Smooth muscle cell (in vitro differentiated cells): ENCODE data around the gene PALM3. TPM values are rescaled to one million over a fixed set of nuclear protein-coding genes. Genes with fewer than 3 reads are reported as not detected.
A peak's percentile ranks its signal among the peaks of the same experiment; 100 is the strongest.

Experiments used
- DNase-seq: peaks from one replicate; lab custom pipeline; 2025; ENCODE audit not compliant: unreplicated experiment; lab: John Stamatoyannopoulos, UW
- H2AFZ ChIP-seq: fragments of 200-600 bp; sonication (generic); 2 replicates; pipeline ENCODE4 v1.6.0; 2016; ENCODE audit warnings: antibody characterized with exemption, low read depth, mild to moderate bottlenecking
- H3F3A ChIP-seq: fragments of 200-600 bp; sonication (generic); 2 replicates; pipeline ENCODE4 v1.6.0; 2017; ENCODE audit warnings: antibody characterized with exemption, low read depth
- H3K27ac ChIP-seq: fragments of 200-600 bp; sonication (generic); 2 replicates; pipeline ENCODE4 v1.5.1; 2016; ENCODE audit warnings: low read depth, mild to moderate bottlenecking
- H3K27me3 ChIP-seq: fragments of 200-600 bp; sonication (generic); 2 replicates; pipeline ENCODE4 v1.6.1; 2016; ENCODE audit warnings: low read depth, mild to moderate bottlenecking
- H3K36me3 ChIP-seq: fragments of 200-600 bp; sonication (generic); 2 replicates; pipeline ENCODE4 v1.5.1; 2016; ENCODE audit warnings: low read depth
- H3K4me1 ChIP-seq: fragments of 200-600 bp; sonication (generic); 2 replicates; pipeline ENCODE4 v1.5.1; 2016; ENCODE audit warnings: low read depth
- H3K4me2 ChIP-seq: fragments of 200-600 bp; sonication (generic); 2 replicates; pipeline ENCODE4 v1.6.0; 2016; ENCODE audit warnings: mild to moderate bottlenecking
- H3K4me3 ChIP-seq: fragments of 200-600 bp; sonication (generic); 2 replicates; pipeline ENCODE4 v1.5.1; 2016; ENCODE audit warnings: mild to moderate bottlenecking
- H3K79me2 ChIP-seq: fragments of 200-600 bp; sonication (generic); 2 replicates; pipeline ENCODE4 v1.6.0; 2016; ENCODE audit warnings: low read depth, mild to moderate bottlenecking
- H3K9ac ChIP-seq: fragments of 200-600 bp; sonication (generic); 2 replicates; pipeline ENCODE4 v1.6.0; 2016; ENCODE audit warnings: low read depth
- H3K9me3 ChIP-seq: fragments of 200-600 bp; sonication (generic); replicated peaks from 2 replicates; pipeline ENCODE4 v1.5.1; 2016; ENCODE audit warnings: low read depth
- H4K20me1 ChIP-seq: fragments of 200-600 bp; sonication (generic); 2 replicates; pipeline ENCODE4 v1.6.0; 2016; ENCODE audit warnings: low read depth
- CTCF ChIP-seq: fragments of 200-600 bp; sonication (generic); IDR thresholded peaks from 2 replicates; pipeline ENCODE4 v1.5.1; 2017; ENCODE audit warnings: borderline replicate concordance, mild to moderate bottlenecking, antibody characterized with exemption; ENCODE audit not compliant: insufficient read depth, poor library complexity, severe bottlenecking
- WGBS: methylation state at CpG from one replicate; pipeline ENCODE4 v1.1.7; 2016; ENCODE audit warnings: low lambda C conversion rate; 5-methylcytosine and 5-hydroxymethylcytosine counted together
- polyA plus RNA-seq: library from polyadenylated mRNA; unstranded; fragments of >200 nt; fragmentation: Nextera tagmentation; extraction: Ambion mirVana; gene quantifications from 2 replicates; pipeline ENCODE4 v1.2.1, GENCODE V29; 2016
- total RNA-seq: library from RNA; depleted of rRNA; stranded (reverse); fragments of >200 nt; gene quantifications from 2 replicates; pipeline ENCODE4 v1.2.3, GENCODE V29; 2014

PALM3 gene
- total and polyA plus RNA-seq, 2 experiments from 2014 or later, result 0.55 TPM; not detected in 1

- DNase-seq, result no peak
Observed at GRCh38 chr19:14072535-14073260, 10.8 kb upstream of the PALM3 start, which contains the start of gene MISP3. TSS of gene MISP3 (plus strand) at chr19:14072786. CDS start at chr19:14073310, 524 bp downstream.

DNA sequence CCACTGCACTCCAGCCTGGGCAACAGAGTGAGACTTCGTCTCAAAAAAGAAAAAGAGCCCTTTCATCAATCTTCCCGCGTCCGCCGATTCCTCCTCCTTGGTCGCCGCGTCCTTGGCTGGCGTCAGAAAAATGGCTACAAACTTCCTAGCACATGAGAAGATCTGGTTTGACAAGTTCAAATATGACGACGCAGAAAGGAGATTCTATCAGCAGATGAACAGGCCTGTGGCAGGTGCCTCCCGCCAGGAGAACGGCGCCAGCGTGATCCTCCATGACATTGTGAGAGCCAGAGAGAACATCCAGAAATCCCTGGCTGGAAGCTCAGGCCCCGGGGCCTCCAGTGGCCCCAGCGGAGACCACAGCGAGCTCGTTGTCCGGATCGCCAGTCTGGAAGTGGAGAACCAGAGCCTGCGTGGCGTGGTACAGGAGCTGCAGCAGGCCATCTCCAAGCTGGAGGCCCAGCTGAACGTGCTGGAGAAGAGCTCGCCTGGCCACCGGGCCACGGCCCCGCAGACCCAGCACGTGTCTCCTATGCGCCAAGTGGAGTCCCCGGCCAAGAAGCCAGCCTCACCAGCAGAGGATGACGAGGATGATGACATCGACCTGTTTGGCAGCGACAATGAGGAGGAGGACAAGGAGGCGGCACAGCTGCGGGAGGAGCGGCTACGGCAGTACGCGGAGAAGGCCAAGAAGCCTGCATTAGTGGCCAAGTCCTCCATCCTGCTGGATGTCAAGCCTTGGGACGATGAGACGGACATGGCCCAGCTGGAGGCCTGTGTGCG lies 8.6 kb upstream of the PALM3 start:
- Histone ChIP-seq H3F3A (peaks cover 3% of the 10 kb centered on the region), H4K20me1 (no peaks in the 10 kb centered on the region), H3K4me1 (peaks cover 12% of the 10 kb centered on the region), H3K9ac (no peak overlapping the region), H3K79me2 (no peaks in the 10 kb centered on the region), H3K36me3 (no peaks in the 10 kb centered on the region), H3K4me3 (no peak overlapping the region), H3K27me3 (no peaks in the 10 kb centered on the region), H3K9me3 (no peaks in the 10 kb centered on the region), H3K4me2 (no peak overlapping the region), H3K27ac (no peak overlapping the region), H2AFZ (no peak overlapping the region)
- no peak for DNase-seq
- WGBS, result 94% methylated on average over 43 of the region's 43 CpGs
- no peak for TF ChIP-seq CTCF

More at GRCh38 chr19:14072535-14073260, 10.8 kb upstream of the PALM3 start, which contains the start of gene MISP3:
- WGBS, result 10% methylated on average over 25 of the region's 51 CpGs
- peak within 1 kb of the TSS; percentile 86 for H2AFZ ChIP-seq
- H3K9me3 ChIP-seq, result no peaks in the 10 kb centered on the region
- no peaks in the 10 kb centered on the region for H4K20me1 ChIP-seq
- H3F3A ChIP-seq, result peaks cover 3% of the 10 kb centered on the region
- peak within 1 kb of the TSS; percentile 93 for H3K4me2 ChIP-seq
- no peak for TF ChIP-seq CTCF
- peaks cover 12% of the 10 kb centered on the region for H3K4me1 ChIP-seq
- peaks cover 7% of the 10 kb centered on the region for H3K79me2 ChIP-seq
- H3K4me3 ChIP-seq, result peak within 1 kb of the TSS; percentile 69
- no peaks in the 10 kb centered on the region for H3K36me3 ChIP-seq
- H3K9ac ChIP-seq, result no peak within 1 kb of the TSS
- no peaks in the 10 kb centered on the region for H3K27me3 ChIP-seq
- no peak within 1 kb of the TSS for H3K27ac ChIP-seq

DNA sequence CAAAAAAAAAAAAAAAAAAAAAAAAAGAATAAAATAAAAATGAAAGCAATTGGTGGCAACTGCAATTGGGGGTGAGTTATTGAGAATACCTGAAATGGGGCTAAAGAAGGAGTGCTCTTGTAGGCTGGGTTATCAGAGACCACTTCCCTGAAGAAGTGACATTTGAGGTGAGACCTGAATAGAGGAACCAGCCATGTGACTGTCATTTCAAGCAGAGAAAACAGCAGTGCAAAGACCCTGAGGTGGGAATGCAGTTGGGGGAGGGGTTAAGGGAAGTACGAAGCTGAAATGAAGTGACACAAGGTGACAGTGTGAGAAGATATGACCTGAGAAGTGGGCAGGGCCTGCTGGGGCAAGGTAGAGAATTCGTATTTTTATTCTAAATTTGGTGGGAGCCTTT lies 4.3 kb upstream of the PALM3 start:
- H3F3A ChIP-seq, result no peaks in the 10 kb centered on the region
- WGBS, result 55% methylated on average over 2 of the region's 2 CpGs
- no peak overlapping the region for H3K27ac ChIP-seq

More for the DNA sequence above, 4.3 kb upstream of the PALM3 start:
- Histone ChIP-seq H3K4me2 (no peak overlapping the region), H3K9ac (no peak overlapping the region), H3K79me2 (no peaks in the 10 kb centered on the region), H3K4me3 (no peak overlapping the region), H3K9me3 (no peaks in the 10 kb centered on the region), H2AFZ (no peak overlapping the region), H4K20me1 (no peaks in the 10 kb centered on the region), H3K36me3 (no peaks in the 10 kb centered on the region), H3K27me3 (no peaks in the 10 kb centered on the region), H3K4me1 (no peaks in the 10 kb centered on the region)
- DNase-seq, result no peak
- no peak for TF ChIP-seq CTCF
